AG04449 (cell line): ENCODE results near the gene HECTD4.
"Not testable (repeated sequence)": the region's sequence is repeated elsewhere in the genome, so short reads cannot be mapped to it uniquely, and the experiment has no call there.

Experiments
- CTCF ChIA-PET: fragments of 350-600 bp; formaldehyde crosslinking; extraction: SDS; loops from one replicate; lab custom pipeline; 2021; ENCODE audit warnings: antibody characterized with exemption; lab: Yijun Ruan, JAX
- POLR2A ChIA-PET: fragments of 400-600, 350-600 bp; formaldehyde crosslinking; extraction: SDS; loops from one replicate; lab custom pipeline; 2020; ENCODE audit warnings: antibody characterized with exemption, inconsistent platforms; lab: Yijun Ruan, JAX
- DNase-seq: peaks from one replicate; pipeline ENCODE4 v3.0.0-alpha.2; 2010; ENCODE audit warnings: low read depth, low spot score
- H3K4me3 ChIP-seq: 2 replicates; pipeline ENCODE4 v1.5.1; 2011; ENCODE audit warnings: low read depth, mild to moderate bottlenecking, control low read depth, low read length
- TF ChIP-seq, protein P1 (sequence below): IDR thresholded peaks from one replicate; pipeline ENCODE4 v1.5.1; 2011; ENCODE audit warnings: mild to moderate bottlenecking, moderate library complexity, low read length, control low read depth, inconsistent platforms; ENCODE audit not compliant: insufficient read depth; ENCODE audit errors: missing control alignments

The HECTD4 gene

DNA sequence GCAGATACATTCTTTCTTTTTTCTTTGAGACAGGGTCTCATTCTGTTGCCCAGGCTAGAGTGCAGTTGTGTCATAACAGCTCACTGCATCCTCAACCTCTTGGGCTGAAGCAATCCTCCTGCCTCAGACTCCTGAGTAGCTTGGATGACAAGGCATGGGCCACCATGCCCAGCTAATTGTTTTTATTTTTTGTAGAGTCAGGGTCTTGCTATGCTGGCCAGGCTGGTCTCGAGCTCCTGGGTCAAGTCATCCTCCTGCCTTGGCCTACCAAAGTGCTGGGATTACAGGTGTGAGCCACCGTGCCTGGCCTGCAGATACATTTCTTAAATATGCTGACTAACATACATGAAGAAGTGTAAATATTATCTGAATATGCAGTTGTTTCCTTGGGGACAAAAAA, 115.8 kb downstream of the HECTD4 start:
- DNase-seq, result no peak
- CTCF ChIA-PET, result no interaction called here
- TF ChIP-seq, protein P1, sequence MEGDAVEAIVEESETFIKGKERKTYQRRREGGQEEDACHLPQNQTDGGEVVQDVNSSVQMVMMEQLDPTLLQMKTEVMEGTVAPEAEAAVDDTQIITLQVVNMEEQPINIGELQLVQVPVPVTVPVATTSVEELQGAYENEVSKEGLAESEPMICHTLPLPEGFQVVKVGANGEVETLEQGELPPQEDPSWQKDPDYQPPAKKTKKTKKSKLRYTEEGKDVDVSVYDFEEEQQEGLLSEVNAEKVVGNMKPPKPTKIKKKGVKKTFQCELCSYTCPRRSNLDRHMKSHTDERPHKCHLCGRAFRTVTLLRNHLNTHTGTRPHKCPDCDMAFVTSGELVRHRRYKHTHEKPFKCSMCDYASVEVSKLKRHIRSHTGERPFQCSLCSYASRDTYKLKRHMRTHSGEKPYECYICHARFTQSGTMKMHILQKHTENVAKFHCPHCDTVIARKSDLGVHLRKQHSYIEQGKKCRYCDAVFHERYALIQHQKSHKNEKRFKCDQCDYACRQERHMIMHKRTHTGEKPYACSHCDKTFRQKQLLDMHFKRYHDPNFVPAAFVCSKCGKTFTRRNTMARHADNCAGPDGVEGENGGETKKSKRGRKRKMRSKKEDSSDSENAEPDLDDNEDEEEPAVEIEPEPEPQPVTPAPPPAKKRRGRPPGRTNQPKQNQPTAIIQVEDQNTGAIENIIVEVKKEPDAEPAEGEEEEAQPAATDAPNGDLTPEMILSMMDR, result no peak
- POLR2A ChIA-PET, result no interaction called here
- no peak overlapping the region for H3K4me3 ChIP-seq

DNA sequence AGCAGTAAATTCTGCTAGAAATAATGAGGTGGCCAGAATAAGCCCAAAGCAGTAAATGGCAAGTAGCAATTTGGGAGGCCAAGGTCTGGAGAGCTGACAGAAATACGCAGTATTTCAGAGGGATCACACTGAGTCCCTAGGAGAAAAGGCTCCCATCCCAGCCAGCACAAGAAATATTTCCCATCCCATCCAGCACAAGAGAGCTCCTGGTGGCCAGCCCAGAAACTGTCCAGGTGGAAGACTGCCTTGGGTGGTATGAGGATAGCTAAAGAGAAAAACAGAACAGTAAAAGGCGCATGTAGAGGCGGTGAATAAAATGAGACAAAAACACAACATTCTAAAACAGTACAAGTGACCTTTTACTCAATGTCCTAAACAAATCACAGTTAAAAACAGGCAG, 120.7 kb downstream of the HECTD4 start:
- TF ChIP-seq, protein P1, result peak; percentile 21
- no peak overlapping the region for H3K4me3 ChIP-seq
- DNase-seq, result no peak
- ChIA-PET POLR2A (no interaction called here), CTCF (interaction anchor here (0.9 to 1.6 kb wide), 4 partner anchors 11 to 125 kb away, joined by 3 to 8 read pairs (median 4); no protein-coding TSS in a partner anchor)

DNA sequence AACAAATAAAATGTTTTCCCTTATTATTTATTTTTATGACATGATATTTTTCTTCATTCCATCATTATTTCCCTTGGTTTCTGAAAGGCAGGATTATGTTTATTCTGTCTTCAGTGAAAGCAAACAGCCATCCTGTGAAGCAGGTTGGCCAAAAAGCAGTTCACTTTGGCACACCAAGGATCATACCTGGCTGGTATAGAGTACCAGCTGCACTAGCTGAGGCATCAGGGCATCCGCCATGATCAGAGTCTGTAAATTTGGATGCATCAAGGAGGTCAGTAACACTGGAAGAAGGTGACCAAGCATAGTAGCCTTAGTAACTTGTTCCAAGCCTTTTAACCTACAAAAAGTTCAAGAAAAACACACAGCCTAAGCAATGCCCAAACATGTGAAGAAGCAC, 123.3 kb downstream of the HECTD4 start:
- no peak overlapping the region for H3K4me3 ChIP-seq
- ChIA-PET CTCF (no interaction called here), POLR2A (no interaction called here)
- TF ChIP-seq, protein P1, result no peak
- DNase-seq, result no peak

DNA sequence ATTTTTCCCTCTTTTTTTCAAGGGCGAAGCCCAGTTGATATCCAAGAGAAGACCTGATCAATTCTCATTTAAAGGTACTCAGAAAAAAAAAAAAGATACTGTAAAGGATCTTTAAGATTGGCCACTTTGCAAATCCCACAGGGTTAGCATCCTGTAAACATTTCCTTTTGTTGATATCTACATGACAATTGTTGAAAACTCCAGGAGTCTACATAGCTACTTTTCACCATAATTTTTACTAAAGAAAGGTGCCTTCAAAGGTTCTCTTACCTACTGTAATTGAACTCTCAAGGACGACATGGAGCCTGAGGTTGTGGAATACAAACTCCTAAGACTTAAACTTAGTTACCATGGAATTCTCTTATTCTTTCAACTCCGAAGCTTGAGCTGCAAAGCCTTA, 125.5 kb downstream of the HECTD4 start:
- TF ChIP-seq, protein P1, result no peak
- ChIA-PET POLR2A (no interaction called here), CTCF (interaction anchor here (1.0 kb wide), 1 partner anchor 22 kb away, joined by 3 read pairs; no protein-coding TSS in a partner anchor)
- H3K4me3 ChIP-seq, result no peak overlapping the region
- DNase-seq, result no peak

DNA sequence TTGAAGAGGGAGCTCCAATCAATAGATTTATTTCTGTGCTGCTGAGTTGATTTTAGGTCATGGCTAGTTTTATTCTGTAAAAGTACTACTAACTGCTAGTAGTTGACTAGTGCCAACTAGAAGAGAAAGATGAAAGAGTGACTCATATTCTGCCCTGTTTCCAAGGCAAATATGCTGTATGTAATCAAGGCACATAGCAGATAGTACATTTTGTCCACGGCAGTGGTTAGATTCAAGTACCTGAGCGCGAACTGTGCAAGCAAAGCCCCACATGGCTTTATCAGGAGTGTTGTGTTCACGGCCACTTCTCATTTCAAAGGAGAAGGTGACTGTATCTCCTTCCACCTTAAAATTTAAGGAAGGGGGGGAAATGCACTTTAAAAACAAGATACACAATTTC, 130.0 kb downstream of the HECTD4 start:
- TF ChIP-seq, protein P1, result no peak
- CTCF ChIA-PET, result no interaction called here
- POLR2A ChIA-PET, result no interaction called here
- H3K4me3 ChIP-seq, result no peak overlapping the region
- DNase-seq, result no peak

DNA sequence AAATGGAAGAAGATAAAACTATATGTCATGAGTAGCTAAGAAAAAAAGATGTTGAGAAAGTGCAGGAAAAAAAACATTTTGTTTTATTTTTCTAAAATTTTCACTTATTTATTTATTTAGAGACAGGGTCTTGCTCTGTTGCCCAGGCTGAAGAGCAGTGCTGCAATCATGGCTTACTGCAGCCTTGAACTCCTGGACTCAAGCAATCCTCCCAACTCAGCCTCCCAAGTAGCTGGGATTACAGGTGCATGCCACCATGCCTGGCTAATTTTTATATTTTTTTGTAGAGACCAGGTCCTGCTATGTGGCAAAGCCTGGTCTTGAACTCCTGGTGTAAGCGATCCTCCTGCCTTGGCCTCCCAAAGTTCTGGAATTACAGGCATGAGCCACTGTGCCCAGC, 137.3 kb downstream of the HECTD4 start:
- POLR2A ChIA-PET, H3K4me3 ChIP-seq, DNase-seq: not testable (repeated sequence)
- CTCF ChIA-PET, result interaction anchor here (1.4 to 2.1 kb wide), 2 partner anchors 47 to 142 kb away, joined by 3 to 14 read pairs; no protein-coding TSS in a partner anchor
